ENCODE results near the gene PDP2. TPM values are rescaled to one million over a fixed set of nuclear protein-coding genes. Genes with fewer than 3 reads are reported as not detected.

The PDP2 gene
- total RNA-seq, 1 donor from 2014 or later: 2.8 TPM

DNA sequence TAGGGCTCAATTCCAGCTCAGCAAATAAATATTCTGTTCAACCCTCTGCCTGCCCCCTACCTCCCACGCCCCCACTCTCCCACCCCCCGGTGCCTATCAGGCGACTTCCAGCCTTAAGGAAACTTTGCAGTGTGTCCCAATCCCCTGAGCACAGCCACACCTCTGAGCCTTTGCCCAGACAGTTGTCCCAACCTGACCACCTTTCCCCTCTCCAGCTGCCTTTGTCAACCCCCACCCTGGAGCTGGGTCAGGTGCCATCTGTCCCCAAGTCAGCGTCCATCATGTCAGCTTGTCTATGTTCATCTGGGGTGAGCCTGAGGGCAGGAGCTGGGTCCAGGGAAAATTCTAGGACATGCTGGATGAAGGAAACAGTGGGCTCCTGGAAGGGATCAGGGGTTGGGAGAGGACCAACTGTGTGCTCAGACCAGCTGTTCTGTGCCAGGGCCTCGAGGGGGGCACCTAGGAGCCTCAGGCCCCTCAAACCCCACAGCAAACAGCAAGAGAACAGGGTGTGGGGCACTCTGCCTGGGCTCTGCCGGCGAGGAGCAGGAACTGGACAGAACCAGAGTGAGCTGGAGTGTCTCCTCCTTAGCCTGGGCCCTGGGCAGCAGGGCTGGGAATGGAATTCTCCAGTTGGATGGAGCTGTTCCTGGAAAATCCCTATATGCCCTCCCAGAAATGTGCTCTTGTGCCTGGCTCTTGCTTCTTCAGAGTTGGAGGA lies 20.6 kb downstream of the PDP2 start:
- Histone ChIP-seq H3K36me3 (no peaks in the 10 kb centered on the region), H3K27ac (replicated peaks) (peak overlapping the region; percentile 96), H3K4me1 (peaks cover 57% of the 10 kb centered on the region), H3K9me3 (replicated peaks) (no peaks in the 10 kb centered on the region), H3K27me3 (ENCODE audit: low read depth) (no peaks in the 10 kb centered on the region), H3K4me3 (no peak overlapping the region)
- intact Hi-C loops (cut with micrococcal nuclease): no loop called here
- DNase-seq: no peak
- no peak for TF ChIP-seq CTCF (IDR thresholded peaks at IDR 0.05; ENCODE audit: borderline replicate concordance)

DNA sequence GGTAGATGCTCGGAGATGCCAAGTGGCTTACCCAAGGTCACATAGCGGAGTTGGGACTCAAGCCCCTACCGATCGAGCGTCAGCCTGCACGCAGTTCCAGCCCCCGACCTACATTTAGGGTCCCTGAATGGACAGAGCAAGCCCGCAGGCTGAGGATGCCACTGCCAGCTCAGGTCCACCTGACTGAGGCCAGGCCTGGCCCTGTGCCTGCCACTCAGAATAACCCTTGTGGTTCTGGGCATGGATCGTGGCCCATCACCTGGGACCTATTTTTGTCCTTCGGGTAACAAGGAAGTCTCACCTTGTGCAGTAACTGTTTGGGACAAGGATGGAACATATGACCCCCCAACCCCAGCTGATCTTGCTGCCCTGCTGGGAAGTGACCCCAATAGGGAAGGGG lies 21.3 kb downstream of the PDP2 start:
- intact Hi-C loops (cut with micrococcal nuclease): no loop called here

GRCh38 chr16:66902648-66903543 lies 22.6 kb downstream of the PDP2 start:
- H3K4me1 ChIP-seq: peaks cover 75% of the 10 kb centered on the region
- DNase-seq: peak; percentile 70
- peak overlapping the region; percentile 66 for H3K4me3 ChIP-seq
- peak; percentile 12 for TF ChIP-seq CTCF (IDR thresholded peaks at IDR 0.05; ENCODE audit: borderline replicate concordance)
- no peaks in the 10 kb centered on the region for H3K9me3 ChIP-seq (replicated peaks)
- no peaks in the 10 kb centered on the region for H3K36me3 ChIP-seq
- intact Hi-C loops (cut with micrococcal nuclease): no loop called here
- peak overlapping the region; percentile 96 for H3K27ac ChIP-seq (replicated peaks)
- no peaks in the 10 kb centered on the region for H3K27me3 ChIP-seq (ENCODE audit: low read depth)

More for the DNA sequence above, 21.3 kb downstream of the PDP2 start:
- Histone ChIP-seq H3K27ac (replicated peaks) (peak overlapping the region; percentile 96), H3K4me1 (peaks cover 64% of the 10 kb centered on the region), H3K27me3 (ENCODE audit: low read depth) (no peaks in the 10 kb centered on the region), H3K4me3 (no peak overlapping the region), H3K9me3 (replicated peaks) (no peaks in the 10 kb centered on the region), H3K36me3 (no peaks in the 10 kb centered on the region)
- DNase-seq: peak; percentile 64
- TF ChIP-seq CTCF (IDR thresholded peaks at IDR 0.05; ENCODE audit: borderline replicate concordance): no peak

- Histone ChIP-seq H3K36me3 (no peaks in the 10 kb centered on the region), H3K9me3 (replicated peaks) (no peaks in the 10 kb centered on the region), H3K27ac (replicated peaks) (peak overlapping the region; percentile 96), H3K4me1 (peaks cover 71% of the 10 kb centered on the region), H3K4me3 (peak overlapping the region; percentile 66), H3K27me3 (ENCODE audit: low read depth) (no peaks in the 10 kb centered on the region)
- DNase-seq: peak; percentile 83
- TF ChIP-seq CTCF (IDR thresholded peaks at IDR 0.05; ENCODE audit: borderline replicate concordance): no peak
- intact Hi-C loops (cut with micrococcal nuclease): no loop called here
These were observed 23.5 kb downstream of the PDP2 start for GRCh38 chr16:66903544-66904427.

DNA sequence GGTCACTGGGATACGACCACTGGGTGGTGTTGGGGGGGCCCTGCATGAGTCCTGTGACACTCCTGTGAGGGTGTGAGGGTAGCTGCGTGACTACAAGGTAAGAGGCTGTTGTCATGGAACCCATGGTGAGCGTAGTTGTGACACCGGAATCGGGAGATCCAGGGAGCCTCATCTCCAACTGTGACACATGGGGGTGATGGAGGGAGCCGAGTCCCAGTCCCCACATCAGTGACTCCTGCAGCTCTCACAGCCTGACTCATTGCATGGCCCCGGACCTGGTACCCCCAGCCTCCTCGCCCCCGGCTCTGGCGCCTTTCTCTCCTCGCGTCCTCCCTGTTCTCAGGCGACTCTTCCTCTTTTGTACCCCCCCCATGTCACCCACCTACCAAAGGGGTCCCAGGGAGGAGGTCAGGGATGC lies 24.1 kb downstream of the PDP2 start:
- peak overlapping the region; percentile 66 for H3K4me3 ChIP-seq
- no peak for TF ChIP-seq CTCF (IDR thresholded peaks at IDR 0.05; ENCODE audit: borderline replicate concordance)
- intact Hi-C loops (cut with micrococcal nuclease): no loop called here
- H3K36me3 ChIP-seq: no peaks in the 10 kb centered on the region
- no peaks in the 10 kb centered on the region for H3K9me3 ChIP-seq (replicated peaks)
- no peak for DNase-seq
- peaks cover 64% of the 10 kb centered on the region for H3K4me1 ChIP-seq
- no peaks in the 10 kb centered on the region for H3K27me3 ChIP-seq (ENCODE audit: low read depth)
- H3K27ac ChIP-seq (replicated peaks): peak overlapping the region; percentile 96
